Bone marrow (tissue), 2 donors: ENCODE measurements around the gene PSEN1.

Experiments used
- DNase-seq, 2 donors: peaks; one replicate each; lab custom pipeline; 2025; lab: John Stamatoyannopoulos, UW

The PSEN1 gene

GRCh38 chr14:73136387-73137225 is at the start of gene PSEN1:
TSS of gene PSEN1 (plus strand) at chr14:73136507. CDS start at chr14:73148020, 11,513 bp downstream.
- DNase-seq = peak; percentile 88 to 92

GRCh38 chr14:73091044-73091443 is 45.3 kb upstream of the PSEN1 start:
- DNase-seq = no peak

GRCh38 chr14:73097421-73097820 is 38.9 kb upstream of the PSEN1 start:
- no peak for DNase-seq

GRCh38 chr14:73100334-73100733 is 36.0 kb upstream of the PSEN1 start:
- DNase-seq = no peak

GRCh38 chr14:73102806-73103497 is 33.4 kb upstream of the PSEN1 start:
- no peak for DNase-seq

- no peak for DNase-seq
These were observed 31.3 kb upstream of the PSEN1 start for GRCh38 chr14:73105050-73105449.

- DNase-seq = no peak
These were observed 30.6 kb upstream of the PSEN1 start for GRCh38 chr14:73105727-73106126.

- DNase-seq = no peak
These were observed 20.1 kb upstream of the PSEN1 start for GRCh38 chr14:73116079-73116665.

- DNase-seq = no peak
These were observed 12.0 kb upstream of the PSEN1 start for GRCh38 chr14:73124180-73124894.

- no peak for DNase-seq
These were observed 11.1 kb upstream of the PSEN1 start for GRCh38 chr14:73125169-73125588.

GRCh38 chr14:73125746-73126145 is 10.6 kb upstream of the PSEN1 start:
- DNase-seq = no peak

GRCh38 chr14:73133795-73134194 is 2.5 kb upstream of the PSEN1 start:
- DNase-seq = no peak

- no peak for DNase-seq
These were observed 271 bp upstream of the PSEN1 start for GRCh38 chr14:73136085-73136386.

- no peak for DNase-seq
These were observed 4.6 kb downstream of the PSEN1 start for GRCh38 chr14:73140811-73141323.

- no peak for DNase-seq
These were observed 5.9 kb downstream of the PSEN1 start for GRCh38 chr14:73142216-73142615.

GRCh38 chr14:73143003-73143402 is 6.7 kb downstream of the PSEN1 start:
- no peak for DNase-seq

- DNase-seq = no peak
These were observed 7.3 kb downstream of the PSEN1 start for GRCh38 chr14:73143617-73144016.

- no peak for DNase-seq
These were observed 9.1 kb downstream of the PSEN1 start for GRCh38 chr14:73145371-73145770.

GRCh38 chr14:73146111-73146510 is 9.8 kb downstream of the PSEN1 start:
- no peak for DNase-seq

- no peak for DNase-seq
These were observed 13.4 kb downstream of the PSEN1 start for GRCh38 chr14:73149753-73150152.

- no peak for DNase-seq
These were observed 17.0 kb downstream of the PSEN1 start for GRCh38 chr14:73153272-73153671.

GRCh38 chr14:73162251-73162650 is 25.9 kb downstream of the PSEN1 start:
- no peak for DNase-seq
